Stomach (tissue), 9 donors: ENCODE measurements around the gene TNMD. TPM values are rescaled to one million over a fixed set of nuclear protein-coding genes. Genes with fewer than 3 reads are reported as not detected.

Experiments used
- DNase-seq, 2 donors: peaks; one replicate each; pipeline versions ENCODE4 v3.0.0 to v3.0.0-alpha.2; 2013 to 2019
- H3K27ac ChIP-seq, 5 donors: fragments of 200-600 bp in 4 of 5; sonication (generic) in 4 of 5; one replicate each; pipeline ENCODE4 v1.5.1; 2013 to 2019; ENCODE audit warnings: mild to moderate bottlenecking in 1 of 5, moderate library complexity in 1 of 5
- H3K27me3 ChIP-seq, 3 donors: fragments of 200-600 bp; sonication (generic); one replicate each; pipeline ENCODE4 v1.5.1; 2017 to 2019; ENCODE audit warnings: mixed run types in 1 of 3
- H3K36me3 ChIP-seq, 4 donors: fragments of 200-600 bp; sonication (generic); 1 replicate in 3 of 4; 2 replicates in 1 of 4; pipeline ENCODE4 v1.5.1; 2016 to 2019
- H3K4me1 ChIP-seq, 4 donors: fragments of 200-600 bp; sonication (generic); one replicate each; pipeline ENCODE4 v1.5.1; 2016 to 2019
- H3K4me3 ChIP-seq, 4 donors: fragments of 200-600 bp; sonication (generic) in 3 of 4; one replicate each; pipeline ENCODE4 v1.5.1; 2016 to 2019; ENCODE audit warnings: mild to moderate bottlenecking in 1 of 4
- H3K9me3 ChIP-seq, 4 donors: fragments of 200-600 bp; sonication (generic); one replicate each; pipeline ENCODE4 v1.5.1; 2016 to 2019
- CTCF ChIP-seq, 7 experiments: fragments of 450-650 bp in 4 of 7; fragments of 200-600 bp in 3 of 7; sonication (generic) in 3 of 7; IDR thresholded peaks; one replicate each; pipeline ENCODE4 v1.5.1; 2016 to 2019; ENCODE audit warnings: antibody characterized with exemption in 7 of 7, control low read depth in 2 of 7, mild to moderate bottlenecking in 1 of 7
- EP300 ChIP-seq: sonication (generic); formaldehyde crosslinking; IDR thresholded peaks from one replicate; pipeline ENCODE4 v1.6.1; 2017; ENCODE audit warnings: antibody characterized with exemption
- POLR2A ChIP-seq, 4 donors: fragments of 450-650 bp; IDR thresholded peaks; one replicate each; pipeline ENCODE4 v1.6.1; 2016; ENCODE audit warnings: antibody characterized with exemption in 4 of 4, control low read depth in 2 of 4, mild to moderate bottlenecking in 1 of 4, moderate library complexity in 1 of 4
- POLR2AphosphoS5 ChIP-seq, 3 donors: sonication (generic); formaldehyde crosslinking; IDR thresholded peaks; one replicate each; pipeline ENCODE4 v1.6.1; 2016; ENCODE audit warnings: antibody characterized with exemption in 3 of 3
- WGBS, 5 donors: extraction: QIAGEN DNeasy Blood & Tissue Kit in 3 of 5; methylation state at CpG; one replicate each; pipeline versions ENCODE4 v1.1.5 to v1.1.7; 2013 to 2018; 5-methylcytosine and 5-hydroxymethylcytosine counted together
- intact Hi-C: fragments of 100-400 bp; cut with DNase I; formaldehyde crosslinking; loops from one replicate; pipeline ENCODE4 v1.15.1; 2023; ENCODE audit warnings: low total_unique reads
- polyA plus RNA-seq, 3 donors: library from polyadenylated mRNA; stranded (reverse); fragments of 200-250 nt; gene quantifications; one replicate each; pipeline ENCODE4 v1.2.3, GENCODE V29; 2013
- total RNA-seq, 5 donors: library from RNA; depleted of rRNA; stranded (reverse); fragments of >200 nt; gene quantifications; one replicate each; pipeline versions ENCODE4 v1.1.0 to v1.2.3, GENCODE V29; 2014 to 2016
- donor health status: healthy with polysubstance abuse.
- donor health status: Bipolar disorder and iron deficiency.
- donor health status: healthy.

Gene TNMD
- total and polyA plus RNA-seq, 8 donors = 2.3 to 2.4 TPM; not detected in 6

GRCh38 chrX:100591256-100592051 is 6.7 kb downstream of the TNMD start:
- H3K27ac ChIP-seq = no peak overlapping the region
- 55 to 91% (median 76%) methylated on average over 5 of the region's 5 CpGs for WGBS, 5 donors
- no peaks in the 10 kb centered on the region for H3K27me3 ChIP-seq
- H3K36me3 ChIP-seq = no peaks in the 10 kb centered on the region
- DNase-seq = no peak
- no peaks in the 10 kb centered on the region for H3K9me3 ChIP-seq
- H3K4me3 ChIP-seq = no peak overlapping the region
- TF ChIP-seq POLR2A (IDR thresholded peaks at IDR 0.05) (no peak), POLR2AphosphoS5 (IDR thresholded peaks at IDR 0.05) (no peak), CTCF (IDR thresholded peaks at IDR 0.05) (no peak), EP300 (no peak)
- H3K4me1 ChIP-seq = peaks cover 0 to 13% (median 2%) of the 10 kb centered on the region in 4 donors
- intact Hi-C loops = no loop called here

GRCh38 chrX:100593126-100593525 is 8.4 kb downstream of the TNMD start:
- intact Hi-C loops = no loop called here
- no peaks in the 10 kb centered on the region for H3K36me3 ChIP-seq
- DNase-seq = no peak
- TF ChIP-seq POLR2AphosphoS5 (IDR thresholded peaks at IDR 0.05) (no peak), EP300 (no peak), POLR2A (IDR thresholded peaks at IDR 0.05) (no peak), CTCF (IDR thresholded peaks at IDR 0.05) (no peak)
- no peaks in the 10 kb centered on the region for H3K4me1 ChIP-seq
- no peak overlapping the region for H3K4me3 ChIP-seq
- WGBS, 5 donors = 17 to 34% (median 27%) methylated on average over 2 of the region's 2 CpGs
- no peaks in the 10 kb centered on the region for H3K27me3 ChIP-seq
- H3K9me3 ChIP-seq = no peaks in the 10 kb centered on the region
- no peak overlapping the region for H3K27ac ChIP-seq

GRCh38 chrX:100593581-100593980 is 8.8 kb downstream of the TNMD start:
- H3K4me3 ChIP-seq = no peak overlapping the region
- no peaks in the 10 kb centered on the region for H3K4me1 ChIP-seq
- intact Hi-C loops = no loop called here
- peak in 1 of 2 donors; percentile 9 for DNase-seq
- H3K27me3 ChIP-seq = no peaks in the 10 kb centered on the region
- WGBS, 5 donors = 0 to 13% (median 4%) methylated on average over 2 of the region's 2 CpGs
- no peaks in the 10 kb centered on the region for H3K9me3 ChIP-seq
- no peak overlapping the region for H3K27ac ChIP-seq
- no peaks in the 10 kb centered on the region for H3K36me3 ChIP-seq
- TF ChIP-seq POLR2AphosphoS5 (IDR thresholded peaks at IDR 0.05) (no peak), POLR2A (IDR thresholded peaks at IDR 0.05) (no peak), EP300 (no peak), CTCF (IDR thresholded peaks at IDR 0.05) (no peak)

- DNase-seq = no peak
- Histone ChIP-seq H3K9me3 (no peaks in the 10 kb centered on the region), H3K27me3 (no peaks in the 10 kb centered on the region), H3K27ac (no peak overlapping the region), H3K4me3 (no peak overlapping the region), H3K4me1 (no peaks in the 10 kb centered on the region), H3K36me3 (no peaks in the 10 kb centered on the region)
- TF ChIP-seq CTCF (IDR thresholded peaks at IDR 0.05) = no peak
- no peak for TF ChIP-seq EP300
- TF ChIP-seq POLR2AphosphoS5 (IDR thresholded peaks at IDR 0.05) = no peak
- no peak for TF ChIP-seq POLR2A (IDR thresholded peaks at IDR 0.05)
- intact Hi-C loops = no loop called here
- 52 to 81% (median 57%) methylated on average over 2 of the region's 2 CpGs for WGBS, 5 donors
Observed at GRCh38 chrX:100596601-100597000, 11.9 kb downstream of the TNMD start.
